HG02678 (cell line): ENCODE results near the gene DNASE1L1.

Source experiments
- ATAC-seq: cut with Tn5 transposase; IDR thresholded peaks from one replicate; pipeline ENCODE4 v1.9.1; 2021; ENCODE audit warnings: mild to moderate bottlenecking, moderate library complexity; ENCODE audit not compliant: unreplicated experiment

The DNASE1L1 gene

DNA sequence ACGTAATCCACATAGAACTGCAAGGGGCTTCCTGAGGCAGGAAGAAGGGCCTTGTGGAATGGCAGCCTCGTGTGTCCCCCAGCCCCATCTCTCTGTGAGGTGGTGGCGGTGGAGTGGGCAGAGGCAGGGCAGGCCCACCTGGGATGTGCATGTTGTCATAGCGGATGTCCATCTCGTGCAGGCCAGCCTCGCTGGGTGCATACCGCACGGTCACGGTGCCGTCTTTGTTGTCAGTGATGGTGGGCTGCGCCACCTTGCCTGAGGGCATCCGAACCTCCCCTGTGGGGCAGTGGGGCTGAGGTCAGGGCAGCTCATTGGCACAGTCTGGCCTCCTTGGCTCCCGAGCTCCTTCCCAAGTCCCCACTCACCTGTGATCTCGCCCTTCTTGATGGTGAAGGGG lies 55.0 kb downstream of the DNASE1L1 start:
- ATAC-seq, result no peak

DNA sequence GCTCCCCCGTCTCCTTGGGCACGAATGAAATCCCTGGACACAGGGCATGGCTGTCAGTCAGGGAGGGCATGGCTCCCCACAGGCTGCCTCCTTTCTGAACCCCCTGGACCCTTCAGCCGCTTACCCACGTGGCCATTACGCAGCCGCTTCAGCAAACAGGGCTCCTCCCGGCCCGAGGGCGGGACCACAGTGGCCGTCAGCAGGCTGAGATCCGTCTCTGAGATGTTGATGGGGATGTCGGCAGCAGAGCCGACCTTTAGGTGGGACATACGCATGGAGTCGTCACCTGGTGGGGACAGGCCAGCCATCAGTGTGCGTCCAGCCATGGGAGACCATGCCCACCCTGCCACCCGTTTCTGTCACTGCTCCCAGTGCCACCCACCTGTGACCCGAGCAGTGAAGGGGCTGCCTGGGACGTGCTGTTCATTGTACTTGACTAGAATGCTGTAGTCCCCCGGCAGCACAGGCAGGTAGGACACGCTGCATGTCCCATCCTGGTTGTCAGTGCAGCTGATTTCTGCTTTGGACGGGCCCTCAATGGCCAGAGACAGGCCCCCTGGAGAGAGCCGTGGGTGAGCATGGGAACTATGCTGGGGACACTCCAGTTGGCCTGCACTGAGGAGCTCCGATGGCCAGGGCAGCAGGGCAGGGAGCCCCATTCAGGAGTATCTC lies 55.7 kb downstream of the DNASE1L1 start:
- no peak for ATAC-seq

- no peak for ATAC-seq
These were observed 56.6 kb downstream of the DNASE1L1 start for GRCh38 chrX:154352466-154352865.

GRCh38 chrX:154352012-154352401 lies 57.0 kb downstream of the DNASE1L1 start:
- ATAC-seq, result no peak
